ENCODE data around the gene FGD4.

FGD4 gene

DNA sequence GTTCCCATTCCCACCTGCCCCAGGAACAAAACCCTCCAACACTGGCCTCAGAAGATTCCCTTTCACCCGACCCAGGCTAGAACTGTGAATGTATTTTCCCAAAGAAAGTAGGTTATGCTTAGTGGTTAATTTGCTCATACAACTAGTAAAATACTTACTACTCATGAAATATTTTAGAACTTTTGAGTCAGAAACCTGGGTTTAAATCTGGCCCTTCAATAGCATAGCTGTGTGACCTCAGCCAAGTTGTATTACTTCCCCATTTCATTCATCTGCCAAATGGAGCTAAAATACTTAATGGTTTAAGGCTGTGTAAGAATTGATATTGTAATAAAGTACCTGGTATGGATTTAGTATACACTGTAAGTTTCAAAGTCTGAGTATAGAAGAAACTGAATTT, 210.6 kb downstream of the FGD4 start:
- no peak overlapping the region for H3K4me3 ChIP-seq (ENCODE audit: control insufficient read depth, low read depth, low read length)
- DNase-seq (ENCODE audit: low read depth): no peak
- TF ChIP-seq, protein P1, sequence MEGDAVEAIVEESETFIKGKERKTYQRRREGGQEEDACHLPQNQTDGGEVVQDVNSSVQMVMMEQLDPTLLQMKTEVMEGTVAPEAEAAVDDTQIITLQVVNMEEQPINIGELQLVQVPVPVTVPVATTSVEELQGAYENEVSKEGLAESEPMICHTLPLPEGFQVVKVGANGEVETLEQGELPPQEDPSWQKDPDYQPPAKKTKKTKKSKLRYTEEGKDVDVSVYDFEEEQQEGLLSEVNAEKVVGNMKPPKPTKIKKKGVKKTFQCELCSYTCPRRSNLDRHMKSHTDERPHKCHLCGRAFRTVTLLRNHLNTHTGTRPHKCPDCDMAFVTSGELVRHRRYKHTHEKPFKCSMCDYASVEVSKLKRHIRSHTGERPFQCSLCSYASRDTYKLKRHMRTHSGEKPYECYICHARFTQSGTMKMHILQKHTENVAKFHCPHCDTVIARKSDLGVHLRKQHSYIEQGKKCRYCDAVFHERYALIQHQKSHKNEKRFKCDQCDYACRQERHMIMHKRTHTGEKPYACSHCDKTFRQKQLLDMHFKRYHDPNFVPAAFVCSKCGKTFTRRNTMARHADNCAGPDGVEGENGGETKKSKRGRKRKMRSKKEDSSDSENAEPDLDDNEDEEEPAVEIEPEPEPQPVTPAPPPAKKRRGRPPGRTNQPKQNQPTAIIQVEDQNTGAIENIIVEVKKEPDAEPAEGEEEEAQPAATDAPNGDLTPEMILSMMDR (conservative IDR thresholded peaks at IDR 0.05; ENCODE audit: control insufficient read depth, insufficient read depth, low read depth, low read length): no peak

DNA sequence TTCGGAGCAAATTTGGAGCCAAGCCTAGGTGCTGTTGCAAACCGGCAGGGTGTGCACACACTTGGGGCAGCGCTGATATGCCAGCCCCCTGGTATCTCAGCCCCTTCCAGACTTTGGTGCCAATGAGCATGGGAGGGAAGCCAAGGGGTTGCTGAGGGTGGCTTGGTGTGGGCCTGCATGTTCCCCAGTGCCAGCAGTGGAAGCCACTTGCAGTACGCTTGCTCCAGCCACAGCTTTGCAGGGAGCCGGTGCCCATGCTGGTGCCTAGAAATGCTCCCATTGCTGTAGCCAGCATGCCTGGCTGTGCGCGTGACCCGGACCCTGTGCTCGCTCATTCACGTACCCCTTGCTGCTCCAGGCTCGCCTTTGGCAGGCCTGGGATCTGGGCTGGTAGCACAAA, 212.6 kb downstream of the FGD4 start:
- no peak overlapping the region for H3K4me3 ChIP-seq (ENCODE audit: control insufficient read depth, low read depth, low read length)
- TF ChIP-seq, protein P1 (conservative IDR thresholded peaks at IDR 0.05; ENCODE audit: control insufficient read depth, insufficient read depth, low read depth, low read length): no peak
- no peak for DNase-seq (ENCODE audit: low read depth)

DNA sequence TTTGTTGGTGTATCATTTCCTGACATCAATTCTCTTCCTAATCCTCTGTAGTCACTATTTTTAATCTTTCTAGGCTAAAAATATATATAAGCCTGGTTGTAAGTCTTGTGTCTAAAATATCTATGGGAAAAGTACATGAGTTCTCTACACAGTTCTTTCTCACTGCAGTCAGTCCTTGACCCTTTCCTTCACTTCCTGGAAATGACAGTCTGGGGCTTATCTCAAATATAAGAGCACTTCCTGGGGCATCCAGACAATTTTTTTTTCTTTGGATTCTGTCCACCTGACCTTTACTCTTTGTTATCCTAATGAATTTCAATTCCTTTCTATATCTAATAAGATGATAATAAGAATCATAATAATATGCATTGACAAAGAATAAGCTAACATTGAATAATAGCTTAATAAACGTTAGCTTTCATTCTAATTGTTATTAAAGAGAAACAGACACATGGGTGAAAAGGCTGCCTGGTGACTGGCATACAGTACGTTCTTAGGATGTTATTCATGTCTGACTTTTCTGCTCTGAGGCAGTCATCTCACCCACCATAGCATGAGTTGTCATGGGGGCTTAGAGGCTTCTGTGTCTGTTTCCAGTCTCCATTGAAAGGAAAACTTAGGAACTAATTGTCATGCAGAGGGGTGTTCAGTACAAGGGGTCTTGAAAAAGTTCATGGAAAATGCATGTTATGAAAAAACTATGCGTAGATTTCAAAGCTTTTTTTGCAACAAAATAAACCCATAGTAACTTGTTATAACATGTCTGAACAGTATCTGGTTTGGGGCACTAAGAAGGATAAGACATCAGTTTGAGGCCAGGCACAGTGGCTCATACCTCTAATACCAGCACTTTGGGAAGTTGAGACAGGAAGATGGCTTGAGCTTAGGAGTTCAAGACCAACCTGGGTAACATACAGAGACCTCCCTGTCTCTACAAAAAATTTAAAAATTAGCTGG, 213.6 kb downstream of the FGD4 start:
- TF ChIP-seq, protein P1 (conservative IDR thresholded peaks at IDR 0.05; ENCODE audit: control insufficient read depth, insufficient read depth, low read depth, low read length): no peak
- no peak for DNase-seq (ENCODE audit: low read depth)
- H3K4me3 ChIP-seq (ENCODE audit: control insufficient read depth, low read depth, low read length): no peak overlapping the region

DNA sequence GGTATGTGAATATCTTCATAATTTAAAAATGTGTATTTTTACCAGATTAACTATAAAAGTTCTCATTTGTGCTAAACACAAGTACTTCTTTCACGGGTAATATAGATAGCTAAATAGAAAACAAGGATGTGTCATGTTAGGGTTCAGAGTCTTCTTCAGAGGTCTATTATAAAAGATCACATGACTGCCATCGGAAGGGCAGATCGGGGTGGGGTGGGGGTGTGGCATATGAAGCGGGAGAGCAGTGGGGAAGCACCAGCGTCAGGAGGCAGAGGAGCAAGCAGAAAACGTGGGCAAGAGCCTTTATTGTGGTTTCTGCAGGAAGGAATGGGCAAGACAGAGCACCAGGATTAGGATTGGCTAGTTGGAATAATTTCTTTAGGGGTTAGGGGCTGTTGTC, 216.1 kb downstream of the FGD4 start:
- no peak for DNase-seq (ENCODE audit: low read depth)
- no peak overlapping the region for H3K4me3 ChIP-seq (ENCODE audit: control insufficient read depth, low read depth, low read length)
- TF ChIP-seq, protein P1 (conservative IDR thresholded peaks at IDR 0.05; ENCODE audit: control insufficient read depth, insufficient read depth, low read depth, low read length): no peak

DNA sequence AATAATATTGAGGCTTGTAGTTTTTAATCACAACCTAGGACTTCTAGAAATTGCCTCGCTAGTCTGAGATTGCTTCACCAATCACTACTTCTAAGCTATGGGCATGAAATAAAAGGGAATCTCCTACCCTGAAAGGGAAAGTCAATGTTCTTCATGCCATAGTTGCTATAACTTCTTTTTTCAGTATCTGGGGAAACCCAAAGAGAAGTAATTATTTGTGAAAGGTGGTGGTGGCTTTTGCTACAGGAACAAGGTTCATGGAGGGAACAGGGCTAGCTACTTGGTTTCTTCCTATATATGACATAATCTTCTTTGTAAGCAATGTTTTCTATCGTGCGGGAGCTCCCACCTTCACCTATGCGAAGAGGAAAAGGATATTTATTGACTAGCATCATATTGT, 218.2 kb downstream of the FGD4 start:
- DNase-seq (ENCODE audit: low read depth): no peak
- no peak overlapping the region for H3K4me3 ChIP-seq (ENCODE audit: control insufficient read depth, low read depth, low read length)
- TF ChIP-seq, protein P1 (conservative IDR thresholded peaks at IDR 0.05; ENCODE audit: control insufficient read depth, insufficient read depth, low read depth, low read length): no peak

DNA sequence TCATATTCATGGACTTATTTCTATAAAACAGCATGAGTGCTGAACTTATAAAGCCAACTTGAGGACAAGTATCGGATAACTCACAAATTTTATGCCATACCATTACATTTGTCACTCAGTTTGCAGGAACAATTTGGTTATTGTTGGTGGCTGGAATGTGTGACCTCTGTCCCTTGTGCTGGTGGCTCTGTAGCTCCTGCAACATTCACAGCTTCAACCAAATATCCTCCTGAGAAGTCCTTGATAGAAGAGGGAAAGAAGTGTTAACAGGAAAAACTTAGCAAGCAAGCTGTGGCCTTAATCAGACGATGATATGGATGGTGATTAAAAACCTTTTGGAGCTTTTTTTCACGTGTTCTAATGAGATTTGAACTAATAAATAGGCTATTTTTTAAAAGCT, 218.8 kb downstream of the FGD4 start:
- DNase-seq (ENCODE audit: low read depth): no peak
- H3K4me3 ChIP-seq (ENCODE audit: control insufficient read depth, low read depth, low read length): no peak overlapping the region
- TF ChIP-seq, protein P1 (conservative IDR thresholded peaks at IDR 0.05; ENCODE audit: control insufficient read depth, insufficient read depth, low read depth, low read length): no peak
